GM23248 (cell line): ENCODE data around the gene PHEX. TPM values are rescaled to one million over a fixed set of nuclear protein-coding genes. Genes with fewer than 3 reads are reported as not detected.

Experiments used
- DNase-seq: peaks from one replicate; pipeline ENCODE4 v3.0.0-alpha.2; 2015
- H2AFZ ChIP-seq: fragments of 200-600 bp; sonication (generic); 2 replicates; pipeline ENCODE4 v1.6.1; 2016; ENCODE audit warnings: antibody characterized with exemption
- H3F3A ChIP-seq: fragments of 200-600 bp; sonication (generic); 2 replicates; pipeline ENCODE4 v1.6.1; 2016; ENCODE audit warnings: mild to moderate bottlenecking, antibody characterized with exemption, mixed run types; ENCODE audit not compliant: insufficient read depth
- H3K27ac ChIP-seq: fragments of 200-600 bp; sonication (generic); 2 replicates; pipeline ENCODE4 v1.5.1; 2016; ENCODE audit warnings: mild to moderate bottlenecking
- H3K27me3 ChIP-seq: fragments of 200-600 bp; sonication (generic); replicated peaks from 2 replicates; pipeline ENCODE4 v1.6.1; 2016; ENCODE audit warnings: mild to moderate bottlenecking; ENCODE audit not compliant: insufficient read depth
- H3K36me3 ChIP-seq: fragments of 200-600 bp; sonication (generic); 2 replicates; pipeline ENCODE4 v1.6.1; 2016; ENCODE audit warnings: low read depth, mild to moderate bottlenecking
- H3K4me1 ChIP-seq: fragments of 200-600 bp; sonication (generic); 2 replicates; pipeline ENCODE4 v1.6.1; 2016; ENCODE audit warnings: mild to moderate bottlenecking; ENCODE audit not compliant: insufficient read depth
- H3K4me2 ChIP-seq: fragments of 200-600 bp; sonication (generic); one replicate; pipeline ENCODE4 v1.6.1; 2016; ENCODE audit warnings: mild to moderate bottlenecking; ENCODE audit not compliant: unreplicated experiment
- H3K4me3 ChIP-seq: fragments of 200-600 bp; sonication (generic); 2 replicates; pipeline ENCODE4 v1.5.1; 2016; ENCODE audit warnings: mild to moderate bottlenecking
- H3K79me2 ChIP-seq: fragments of 200-600 bp; sonication (generic); 2 replicates; pipeline ENCODE4 v1.6.1; 2016; ENCODE audit warnings: mild to moderate bottlenecking; ENCODE audit not compliant: insufficient read depth
- H3K9ac ChIP-seq: fragments of 200-600 bp; sonication (generic); 2 replicates; pipeline ENCODE4 v1.6.1; 2016; ENCODE audit warnings: mild to moderate bottlenecking
- H3K9me2 ChIP-seq: fragments of 200-600 bp; sonication (generic); 2 replicates; pipeline ENCODE4 v1.6.1; 2016; ENCODE audit warnings: mixed run types, mild to moderate bottlenecking, moderate library complexity; ENCODE audit not compliant: insufficient read depth
- H3K9me3 ChIP-seq: fragments of 200-600 bp; sonication (generic); one replicate; pipeline ENCODE4 v1.6.1; 2017; ENCODE audit warnings: low read depth
- H4K20me1 ChIP-seq: fragments of 200-600 bp; sonication (generic); 2 replicates; pipeline ENCODE4 v1.6.0; 2016; ENCODE audit not compliant: insufficient read depth
- EZH2 ChIP-seq: fragments of 200-600 bp; sonication (generic); IDR thresholded peaks from 2 replicates; pipeline ENCODE4 v1.6.1; 2018; ENCODE audit warnings: antibody characterized with exemption, mild to moderate bottlenecking; ENCODE audit not compliant: insufficient read depth, poor library complexity, severe bottlenecking
- EZH2phosphoT487 ChIP-seq: fragments of 200-600 bp; sonication (generic); IDR thresholded peaks from 2 replicates; pipeline ENCODE4 v1.6.1; 2018; ENCODE audit warnings: antibody characterized with exemption, moderate library complexity, mild to moderate bottlenecking, low read depth; ENCODE audit not compliant: insufficient read depth
- WGBS, 2 experiments: methylation state at CpG; one replicate each; pipeline ENCODE4 v1.1.6; 2015 to 2017; ENCODE audit warnings: low lambda C conversion rate in 2 of 2, low coverage in 1 of 2; ENCODE audit errors: missing lambda C conversion rate in 2 of 2; 5-methylcytosine and 5-hydroxymethylcytosine counted together
- in situ Hi-C: fragments of 300-500 bp; cut with MboI; formaldehyde crosslinking; loops from 2 replicates; pipeline ENCODE4 v1.15.0; 2020
- polyA plus RNA-seq: library from polyadenylated mRNA; unstranded; fragments of >200 nt; fragmentation: Nextera tagmentation; extraction: Ambion mirVana; gene quantifications from 2 replicates; pipeline ENCODE4 v1.2.1, GENCODE V29; 2016
- total RNA-seq: library from RNA; depleted of rRNA; stranded (reverse); fragments of >200 nt; shearing (Covaris generic); gene quantifications from 2 replicates; pipeline ENCODE4 v1.2.3, GENCODE V29; 2014

The PHEX gene
- total and polyA plus RNA-seq, 2 experiments from 2014 or later = 0.64 to 0.65 TPM

DNA sequence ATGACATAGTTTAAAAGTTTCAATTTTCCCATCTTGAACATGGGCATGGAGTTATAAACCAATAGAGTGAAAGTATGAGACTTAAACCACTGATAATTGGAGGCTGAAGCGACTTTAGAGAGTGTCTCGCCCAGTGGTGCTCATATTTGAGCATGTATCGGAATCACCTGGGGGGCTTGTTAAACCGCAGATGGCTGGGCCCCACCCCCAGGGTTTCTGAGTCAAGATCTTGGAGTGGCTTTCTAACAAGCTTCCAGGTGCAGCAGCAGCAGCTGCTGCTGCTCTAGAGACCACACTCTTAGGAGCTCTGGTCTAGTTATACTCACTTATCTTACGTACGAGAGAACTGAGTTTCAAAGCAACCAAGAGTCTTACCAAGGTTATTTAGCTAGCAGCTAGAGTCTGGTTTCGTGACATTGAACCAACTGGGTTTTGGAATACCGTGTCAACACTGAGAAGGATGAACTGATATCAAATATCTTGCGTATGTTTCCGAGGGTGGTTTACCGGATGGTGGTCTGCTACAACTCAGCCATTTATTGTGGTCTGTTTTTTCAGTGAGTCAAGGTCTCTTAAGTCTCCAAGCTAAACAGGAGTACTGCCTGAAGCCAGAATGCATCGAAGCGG, 5.9 kb downstream of the PHEX start:
- no peak for DNase-seq
- Histone ChIP-seq H3F3A (no peaks in the 10 kb centered on the region), H3K36me3 (no peaks in the 10 kb centered on the region), H3K4me3 (no peak overlapping the region), H3K27me3 (no peaks in the 10 kb centered on the region), H3K4me1 (no peaks in the 10 kb centered on the region), H4K20me1 (no peaks in the 10 kb centered on the region), H3K9ac (no peak overlapping the region), H3K9me2 (no peaks in the 10 kb centered on the region), H3K4me2 (no peak overlapping the region), H3K9me3 (no peaks in the 10 kb centered on the region), H2AFZ (no peak overlapping the region), H3K27ac (no peak overlapping the region), H3K79me2 (no peaks in the 10 kb centered on the region)
- in situ Hi-C loops = no loop called here
- TF ChIP-seq EZH2 = no peak
- 92 to 94% methylated on average over 11 to 13 of the region's 13 CpGs for WGBS, 2 experiments

DNA sequence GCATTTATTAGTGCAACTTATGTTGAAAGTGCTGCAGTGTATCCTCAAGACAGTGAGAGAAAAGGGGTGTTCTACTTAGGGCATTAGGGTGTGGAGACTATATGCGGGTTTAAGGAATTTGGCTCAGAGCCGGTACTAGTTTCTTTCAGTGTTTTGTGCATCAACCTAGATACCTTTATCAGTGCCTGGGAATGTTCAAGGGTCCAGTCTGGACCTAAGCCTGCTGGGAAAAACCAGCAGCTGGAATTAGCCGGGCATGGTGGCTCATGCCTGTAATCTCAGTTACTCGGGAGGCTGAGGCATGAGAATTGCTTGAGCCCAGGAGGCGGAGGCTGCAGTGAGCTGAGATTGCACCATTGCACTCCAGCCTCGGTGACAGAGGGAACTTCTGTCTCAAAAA, 7.4 kb downstream of the PHEX start:
- no peak overlapping the region for H3K4me3 ChIP-seq
- no peaks in the 10 kb centered on the region for H3K9me2 ChIP-seq
- H3K36me3 ChIP-seq = no peaks in the 10 kb centered on the region
- in situ Hi-C loops = no loop called here
- H3K27me3 ChIP-seq = no peaks in the 10 kb centered on the region
- H3K9ac ChIP-seq = no peak overlapping the region
- 95 to 98% methylated on average over 4 of the region's 6 CpGs for WGBS, 2 experiments
- DNase-seq = no peak
- no peak overlapping the region for H3K27ac ChIP-seq
- no peaks in the 10 kb centered on the region for H3K4me1 ChIP-seq
- H2AFZ ChIP-seq = no peak overlapping the region
- no peak overlapping the region for H3K4me2 ChIP-seq
- no peaks in the 10 kb centered on the region for H4K20me1 ChIP-seq
- H3K79me2 ChIP-seq = no peaks in the 10 kb centered on the region
- no peaks in the 10 kb centered on the region for H3F3A ChIP-seq
- TF ChIP-seq EZH2phosphoT487 (no peak), EZH2 (no peak)
- no peaks in the 10 kb centered on the region for H3K9me3 ChIP-seq

DNA sequence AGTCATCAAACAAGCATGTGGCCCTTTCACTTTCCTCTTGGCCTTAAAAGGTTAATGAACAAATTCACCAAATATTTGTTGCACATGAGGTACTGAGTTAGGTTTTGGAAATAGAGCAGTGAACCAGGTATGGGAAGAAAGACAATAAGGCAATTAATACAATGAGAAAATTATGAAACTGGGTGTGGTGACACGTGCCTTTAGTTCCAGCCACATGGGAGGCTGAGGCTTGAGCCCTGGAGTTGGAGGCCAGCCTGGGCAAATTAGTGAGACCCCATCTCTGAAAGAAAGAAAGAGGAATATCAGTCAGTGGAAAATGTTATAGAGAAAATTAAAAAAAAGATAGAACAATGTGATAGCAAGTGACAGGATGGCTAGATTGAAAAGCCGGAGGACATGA, 8.1 kb downstream of the PHEX start:
- in situ Hi-C loops = no loop called here
- Histone ChIP-seq H4K20me1 (no peaks in the 10 kb centered on the region), H3K9ac (no peak overlapping the region), H3K9me2 (no peaks in the 10 kb centered on the region), H3K9me3 (no peaks in the 10 kb centered on the region), H3K79me2 (no peaks in the 10 kb centered on the region), H2AFZ (no peak overlapping the region), H3K4me1 (no peaks in the 10 kb centered on the region), H3K4me3 (no peak overlapping the region), H3F3A (no peaks in the 10 kb centered on the region), H3K27me3 (no peaks in the 10 kb centered on the region), H3K36me3 (no peaks in the 10 kb centered on the region), H3K4me2 (no peak overlapping the region), H3K27ac (no peak overlapping the region)
- DNase-seq = no peak
- TF ChIP-seq EZH2 (no peak), EZH2phosphoT487 (no peak)
- whole genome bisulfite sequencing, 2 experiments = 64% methylated on average over 2 of the region's 2 CpGs

DNA sequence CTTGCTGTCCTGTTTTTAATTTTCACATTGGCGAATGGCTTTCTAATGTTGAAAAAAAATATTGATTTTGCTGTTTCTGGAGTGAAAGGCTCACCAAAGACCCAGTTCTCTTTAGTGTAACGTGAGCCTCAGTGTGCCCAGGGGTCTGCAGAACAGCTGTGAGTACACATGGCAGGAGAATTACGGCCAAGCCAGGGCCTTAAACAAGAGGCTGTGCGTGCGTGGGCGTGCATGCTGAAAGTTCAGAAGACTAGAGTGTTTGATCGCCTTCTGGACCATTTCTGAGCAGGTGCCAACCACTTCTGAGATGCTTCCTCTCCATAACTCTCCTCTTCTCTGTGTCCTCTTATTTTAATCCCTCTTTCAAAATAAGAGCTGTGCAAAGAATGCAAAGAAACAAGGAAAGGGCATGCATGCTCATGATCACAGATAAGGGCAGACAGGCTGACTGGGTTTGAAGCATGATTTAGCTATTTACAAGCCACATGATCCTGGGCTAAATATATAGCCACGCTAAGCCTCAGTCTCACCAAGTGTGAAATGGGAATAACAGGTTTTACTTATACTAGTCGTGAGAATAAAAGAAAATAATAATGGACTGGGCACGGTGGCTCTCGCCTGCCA, 9.9 kb downstream of the PHEX start:
- 37 to 41% methylated on average over 10 to 11 of the region's 11 CpGs for WGBS, 2 experiments
- no peak for DNase-seq
- H3K9me2 ChIP-seq = no peaks in the 10 kb centered on the region

More for the DNA sequence above, 9.9 kb downstream of the PHEX start:
- Histone ChIP-seq H3K9ac (no peak overlapping the region), H2AFZ (no peak overlapping the region), H3K4me3 (no peak overlapping the region), H3K79me2 (no peaks in the 10 kb centered on the region), H3K9me3 (no peaks in the 10 kb centered on the region), H3K4me1 (no peaks in the 10 kb centered on the region), H4K20me1 (no peaks in the 10 kb centered on the region), H3K27ac (no peak overlapping the region), H3K4me2 (no peak overlapping the region), H3K36me3 (no peaks in the 10 kb centered on the region), H3F3A (no peaks in the 10 kb centered on the region), H3K27me3 (no peaks in the 10 kb centered on the region)
- TF ChIP-seq EZH2 (no peak), EZH2phosphoT487 (no peak)
- in situ Hi-C loops = no loop called here
